ENCODE measurements around the gene CCDC178. TPM values are rescaled to one million over a fixed set of nuclear protein-coding genes. Genes with fewer than 3 reads are reported as not detected.

Gene CCDC178
- total RNA-seq (1 to 10 TPM in 3 of 9 donors, under 1 TPM in 1, not detected in 5; 0.87 to 6.5 (median 2.1) TPM), polyA plus RNA-seq (under 1 TPM; 0.13 to 0.61 (median 0.16) TPM)
- long read RNA-seq, donor 1, partial matches to known transcripts, result 0 of 3 reads
- long read RNA-seq, donor 1, other reads (novel, unspliced or antisense), result 0 of 3 reads
- long read RNA-seq, donor 2, transcript CCDC178-211 (3 exons, 876 nt), result major isoform, 5 of 5 reads
- long read RNA-seq, donor 2, partial matches to known transcripts, result 0 of 5 reads
- long read RNA-seq, donor 2, other reads (novel, unspliced or antisense), result 0 of 5 reads
- long read RNA-seq, donor 3, result 0 reads
- long read RNA-seq, donor 4, result 0 reads
- long read RNA-seq, donor 5, result 0 reads
- long read RNA-seq, donor 6, result 0 reads
- long read RNA-seq, donor 7, partial matches to known transcripts, result 0 of 1 reads
- long read RNA-seq, donor 7, other reads (novel, unspliced or antisense), result 0 of 1 reads
- long read RNA-seq, donor 8, partial matches to known transcripts, result 0 of 3 reads
- long read RNA-seq, donor 8, other reads (novel, unspliced or antisense), result 0 of 3 reads
- long read RNA-seq, donor 9, partial matches to known transcripts, result 0 of 3 reads
- long read RNA-seq, donor 9, other reads (novel, unspliced or antisense), result 0 of 3 reads
- long read RNA-seq, donor 10, partial matches to known transcripts, result 0 of 1 reads
- long read RNA-seq, donor 10, other reads (novel, unspliced or antisense), result 0 of 1 reads

GRCh38 chr18:33440060-33441043 is at the start of gene CCDC178:
Gene CCDC178 (minus strand): TSS chr18:33440721. CDS start chr18:33412088, 28,633 bp downstream.
- intact Hi-C loops (cut with DNase I), result no loop called here
- H3K27ac ChIP-seq, result no peak within 1 kb of the TSS
- peak in 2 of 7 donors; percentile 7 to 39 for DNase-seq

GRCh38 chr18:33483908-33484307 is 43.4 kb upstream of the CCDC178 start:
- no peak overlapping the region for H3K27ac ChIP-seq
- WGBS, 4 donors, result 68 to 80% (median 75%) methylated on average over 1 of the region's 1 CpG

More at GRCh38 chr18:33440060-33441043, at the start of gene CCDC178:
- TF ChIP-seq POLR2A (IDR thresholded peaks at IDR 0.05) (no peak), CTCF (IDR thresholded peaks at IDR 0.05) (peak in 3 of 6 experiments; percentile 11 to 24 (median 18))
- WGBS, 4 donors, result 1 to 6% (median 2%) methylated on average over 41 to 77 of the region's 77 CpGs
- Histone ChIP-seq H3K36me3 (replicated peaks in 1 of 2) (no peaks in the 10 kb centered on the region), H3K4me1 (replicated peaks in 1 of 2) (no peaks in the 10 kb centered on the region), H3K9me3 (replicated peaks in 1 of 3) (no peaks in the 10 kb centered on the region), H3K27me3 (peaks cover 3% of the 10 kb centered on the region), H3K4me3 (peak within 1 kb of the TSS in 1 of 4 donors; percentile 51)

GRCh38 chr18:33472509-33472908 is 32.0 kb upstream of the CCDC178 start:
- Histone ChIP-seq H3K27ac (no peak overlapping the region), H3K4me1 (replicated peaks in 1 of 2) (no peaks in the 10 kb centered on the region), H3K4me3 (no peak overlapping the region), H3K36me3 (replicated peaks in 1 of 2) (no peaks in the 10 kb centered on the region), H3K27me3 (no peaks in the 10 kb centered on the region), H3K9me3 (replicated peaks in 1 of 3) (no peaks in the 10 kb centered on the region)
- 27 to 35% (median 32%) methylated on average over 3 of the region's 3 CpGs for WGBS, 4 donors
- intact Hi-C loops (cut with DNase I), result no loop called here
- no peak for TF ChIP-seq CTCF (IDR thresholded peaks at IDR 0.05)
- no peak for TF ChIP-seq POLR2A (IDR thresholded peaks at IDR 0.05)
- DNase-seq, result no peak

More at GRCh38 chr18:33483908-33484307, 43.4 kb upstream of the CCDC178 start:
- no peaks in the 10 kb centered on the region for H3K4me1 ChIP-seq (replicated peaks in 1 of 2)
- intact Hi-C loops (cut with DNase I), result no loop called here
- DNase-seq, result no peak
- H3K9me3 ChIP-seq (replicated peaks in 1 of 3), result no peaks in the 10 kb centered on the region
- TF ChIP-seq CTCF (IDR thresholded peaks at IDR 0.05), result no peak
- no peaks in the 10 kb centered on the region for H3K27me3 ChIP-seq
- no peak overlapping the region for H3K4me3 ChIP-seq
- H3K36me3 ChIP-seq (replicated peaks in 1 of 2), result no peaks in the 10 kb centered on the region

Measured in adrenal gland (tissue), 19 donors.